H1 (cell line): ENCODE results near the gene ZNF618. TPM values are rescaled to one million over a fixed set of nuclear protein-coding genes. Genes with fewer than 3 reads are reported as not detected.

Experiments used
- CTCF ChIA-PET: fragments of 300-600 bp; sonication (Branson Sonifier 250); formaldehyde crosslinking; loops from one replicate; lab custom pipeline; 2021; ENCODE audit not compliant: partially characterized antibody; lab: Charles Lee
- POLR2A ChIA-PET: fragments of 300-600 bp; sonication (Branson Sonifier 250); formaldehyde crosslinking; loops from one replicate; lab custom pipeline; 2021; ENCODE audit warnings: inconsistent platforms; ENCODE audit not compliant: partially characterized antibody; lab: Charles Lee
- DNase-seq, 2 experiments: peaks; one replicate each; pipeline versions ENCODE4 v3.0.0 to v3.0.0-alpha.2; 2010 to 2022; ENCODE audit warnings: low spot score in 2 of 2, low read depth in 1 of 2, mixed read lengths in 1 of 2
- FAIRE-seq: peaks from 2 replicates; lab custom pipeline; 2011; peaks lifted over from hg19 to GRCh38; lab: Jason Lieb, UNC
- H2AFZ ChIP-seq: 2 replicates; pipeline ENCODE4 v1.8.1; 2012; ENCODE audit warnings: low read length, inconsistent platforms
- H2AK5ac ChIP-seq: 2 replicates; pipeline ENCODE4 v1.6.1; 2013; ENCODE audit warnings: low read depth, low read length
- H2BK120ac ChIP-seq: replicated peaks from 2 replicates; pipeline ENCODE3; 2013; ENCODE audit warnings: low read depth, low read length, inconsistent platforms
- H2BK12ac ChIP-seq: 2 replicates; pipeline ENCODE4 v1.6.1; 2013; ENCODE audit warnings: low read depth, low read length
- H2BK15ac ChIP-seq: 2 replicates; pipeline ENCODE4 v1.6.1; 2013; ENCODE audit warnings: low read length
- H2BK20ac ChIP-seq: 2 replicates; pipeline ENCODE4 v1.6.1; 2013; ENCODE audit warnings: low read length
- H2BK5ac ChIP-seq: 2 replicates; pipeline ENCODE4 v1.6.1; 2013; ENCODE audit warnings: low read depth, low read length
- H3K14ac ChIP-seq: 2 replicates; pipeline ENCODE4 v1.6.1; 2013; ENCODE audit warnings: inconsistent platforms; ENCODE audit not compliant: insufficient read length
- H3K18ac ChIP-seq: 2 replicates; pipeline ENCODE4 v1.6.1; 2013; ENCODE audit warnings: low read length; ENCODE audit errors: extremely low read depth
- H3K23ac ChIP-seq: 2 replicates; pipeline ENCODE4 v1.6.1; 2013; ENCODE audit warnings: inconsistent platforms; ENCODE audit not compliant: insufficient read length
- H3K23me2 ChIP-seq: 2 replicates; pipeline ENCODE4 v1.6.1; 2013; ENCODE audit warnings: low read depth, low read length
- H3K27ac ChIP-seq: 2 replicates; pipeline ENCODE4 v1.6.1; 2011; ENCODE audit warnings: low read depth, low read length, inconsistent platforms
- H3K27me3 ChIP-seq, 4 experiments: replicated peaks in 1 of 4; 1 replicate in 1 of 4; 2 replicates in 3 of 4; pipeline versions ENCODE4 v1.6.1 to v1.8.1; 2011 to 2013; ENCODE audit warnings: low read length in 3 of 4, mild to moderate bottlenecking in 3 of 4, inconsistent platforms in 2 of 4, mixed read lengths in 2 of 4, moderate library complexity in 1 of 4; ENCODE audit not compliant: control insufficient read depth in 3 of 4, insufficient read depth in 3 of 4; ENCODE audit errors: extremely low read depth in 1 of 4
- H3K36me3 ChIP-seq, 4 experiments: 2 replicates each; pipeline versions ENCODE4 v1.6.1 to v1.8.1; 2011 to 2013; ENCODE audit warnings: mild to moderate bottlenecking in 4 of 4, low read length in 3 of 4, moderate library complexity in 2 of 4, control low read depth in 1 of 4, inconsistent platforms in 1 of 4; ENCODE audit not compliant: insufficient read depth in 4 of 4, control insufficient read depth in 2 of 4
- H3K4ac ChIP-seq: replicated peaks from 2 replicates; pipeline ENCODE3; 2013; ENCODE audit warnings: low read length, low read depth, mixed read lengths, inconsistent platforms; ENCODE audit not compliant: insufficient read length
- H3K4me1 ChIP-seq, 4 experiments: replicated peaks in 1 of 4; 1 replicate in 1 of 4; 2 replicates in 3 of 4; pipeline versions ENCODE4 v1.6.1 to v1.8.1; 2011 to 2013; ENCODE audit warnings: low read length in 3 of 4, inconsistent platforms in 2 of 4, mixed read lengths in 1 of 4; ENCODE audit not compliant: insufficient read depth in 4 of 4, control insufficient read depth in 3 of 4
- H3K4me2 ChIP-seq, 2 experiments: 2 replicates each; pipeline versions ENCODE4 v1.6.1 to v1.8.1; 2011 to 2013; ENCODE audit warnings: low read depth in 2 of 2, low read length in 2 of 2, control low read depth in 1 of 2, inconsistent platforms in 1 of 2, mild to moderate bottlenecking in 1 of 2; ENCODE audit not compliant: insufficient read depth in 1 of 2
- H3K4me3 ChIP-seq, 4 experiments: fragments of 200-600, 300-600 bp in 1 of 4; sonication (generic), shearing (Covaris generic), sonication (Bioruptor Twin) in 1 of 4; 2 replicates each; pipeline versions ENCODE4 v1.5.1 to v1.8.1; 2011 to 2016; ENCODE audit warnings: low read length in 4 of 4, low read depth in 3 of 4, control low read depth in 2 of 4, inconsistent platforms in 2 of 4, mild to moderate bottlenecking in 2 of 4, mixed read lengths in 1 of 4, moderate library complexity in 1 of 4; ENCODE audit not compliant: insufficient read depth in 2 of 4; ENCODE audit errors: extremely low read depth in 1 of 4
- H3K56ac ChIP-seq: replicated peaks from 2 replicates; pipeline ENCODE3; 2013; ENCODE audit warnings: low read depth, mild to moderate bottlenecking, mixed read lengths, low read length, inconsistent platforms; ENCODE audit not compliant: insufficient read length
- H3K79me1 ChIP-seq: 2 replicates; pipeline ENCODE4 v1.6.1; 2013; ENCODE audit warnings: low read depth, low read length, control low read depth
- H3K79me2 ChIP-seq, 2 experiments: 2 replicates each; pipeline versions ENCODE4 v1.6.1 to v1.8.1; 2012 to 2013; ENCODE audit warnings: low read length in 2 of 2, mild to moderate bottlenecking in 2 of 2, inconsistent platforms in 1 of 2; ENCODE audit not compliant: insufficient read depth in 2 of 2, control insufficient read depth in 1 of 2
- H3K9ac ChIP-seq, 4 experiments: replicated peaks in 1 of 4; 1 replicate in 1 of 4; 2 replicates in 3 of 4; pipeline versions ENCODE4 v1.6.1 to v1.8.1; 2011 to 2013; ENCODE audit warnings: low read depth in 3 of 4, low read length in 3 of 4, control low read depth in 2 of 4, mild to moderate bottlenecking in 2 of 4, moderate library complexity in 2 of 4, inconsistent platforms in 1 of 4; ENCODE audit errors: extremely low read depth in 1 of 4
- H3K9me3 ChIP-seq, 2 experiments: 2 replicates each; pipeline versions ENCODE4 v1.6.1 to v1.8.1; 2012 to 2013; ENCODE audit warnings: mild to moderate bottlenecking in 2 of 2, moderate library complexity in 2 of 2, control low read depth in 1 of 2, inconsistent platforms in 1 of 2, low read depth in 1 of 2, low read length in 1 of 2, mixed read lengths in 1 of 2; ENCODE audit not compliant: insufficient read depth in 2 of 2
- H4K20me1 ChIP-seq, 2 experiments: replicated peaks in 1 of 2; 2 replicates each; pipeline versions ENCODE3 to v1.8.1; 2011 to 2013; ENCODE audit warnings: inconsistent platforms in 2 of 2, low read length in 2 of 2, mild to moderate bottlenecking in 1 of 2; ENCODE audit not compliant: insufficient read depth in 2 of 2, control insufficient read depth in 1 of 2
- H4K5ac ChIP-seq: 2 replicates; pipeline ENCODE4 v1.6.1; 2013; ENCODE audit warnings: low read length, low read depth, mixed read lengths, inconsistent platforms; ENCODE audit not compliant: insufficient read length
- H4K8ac ChIP-seq: 2 replicates; pipeline ENCODE4 v1.8.0; 2013; ENCODE audit warnings: mild to moderate bottlenecking, moderate library complexity, low read length, inconsistent platforms; ENCODE audit not compliant: insufficient read depth; ENCODE audit errors: extremely low read depth
- H4K91ac ChIP-seq: replicated peaks from 2 replicates; pipeline ENCODE3; 2013; ENCODE audit warnings: low read length, mixed read lengths, inconsistent platforms; ENCODE audit not compliant: insufficient read length
- BCL11A ChIP-seq, 2 experiments: IDR thresholded peaks; one replicate each; pipeline ENCODE4 v1.6.1; 2011; ENCODE audit warnings: low read depth in 2 of 2, low read length in 2 of 2, mild to moderate bottlenecking in 2 of 2
- BRCA1 ChIP-seq: IDR thresholded peaks from 2 replicates; pipeline ENCODE4 v1.6.1; 2012; ENCODE audit warnings: low read depth, low read length, improper control_type of control experiment
- CREB1 ChIP-seq: IDR thresholded peaks from 2 replicates; pipeline ENCODE4 v1.6.1; 2012; ENCODE audit warnings: inconsistent platforms
- EGR1 ChIP-seq: IDR thresholded peaks from 2 replicates; pipeline ENCODE4 v1.6.1; 2011; ENCODE audit warnings: low read depth, low read length, borderline replicate concordance
- GABPA ChIP-seq: IDR thresholded peaks from 2 replicates; pipeline ENCODE4 v1.6.1; 2011; ENCODE audit warnings: mild to moderate bottlenecking, low read length, moderate library complexity, borderline replicate concordance; ENCODE audit not compliant: insufficient read depth
- MAFK ChIP-seq: IDR thresholded peaks from 2 replicates; pipeline ENCODE4 v1.6.1; 2012; ENCODE audit warnings: low read depth, mild to moderate bottlenecking, improper control_type of control experiment, low read length
- RXRA ChIP-seq: IDR thresholded peaks from 2 replicates; pipeline ENCODE4 v1.6.1; 2011; ENCODE audit warnings: low read depth, mild to moderate bottlenecking, low read length, moderate library complexity; ENCODE audit not compliant: insufficient read depth
- SIX5 ChIP-seq: IDR thresholded peaks from 2 replicates; pipeline ENCODE4 v1.6.1; 2011; ENCODE audit warnings: mild to moderate bottlenecking, low read depth, low read length
- TAF7 ChIP-seq: optimal IDR thresholded peaks from 2 replicates; pipeline ENCODE3; 2011; ENCODE audit warnings: low read depth, mild to moderate bottlenecking, inconsistent platforms, low read length, moderate library complexity, borderline replicate concordance
- YY1 ChIP-seq: IDR thresholded peaks from 2 replicates; pipeline ENCODE4 v1.6.1; 2011; ENCODE audit warnings: low read depth, mild to moderate bottlenecking, low read length
- WGBS, 2 experiments: shearing (Covaris generic) in 1 of 2; methylation state at CpG; one replicate each; pipeline versions ENCODE4 v1.1.6 to v1.1.7; 2013 to 2015; ENCODE audit warnings: low lambda C conversion rate in 2 of 2, mixed read lengths in 2 of 2, inconsistent platforms in 1 of 2, low coverage in 1 of 2, missing lambda C conversion rate in 1 of 2; ENCODE audit not compliant: insufficient replicate concordance in 2 of 2, insufficient coverage in 1 of 2, insufficient read length in 1 of 2; ENCODE audit errors: extremely low coverage in 1 of 2, missing lambda C conversion rate in 1 of 2; 5-methylcytosine and 5-hydroxymethylcytosine counted together
- polyA plus RNA-seq, 7 experiments: library from polyadenylated mRNA; depleted of rRNA in 3 of 7; stranded (reverse) in 5 of 7; unstranded in 2 of 7; fragments of >200 nt in 5 of 7; fragments of 200-250 nt in 2 of 7; gene quantifications; 1 replicate in 5 of 7; 2 replicates in 1 of 7; 4 replicates in 1 of 7; pipeline versions ENCODE4 v1.2.1 to v1.2.3, GENCODE V29; 2011 to 2013; ENCODE audit warnings: missing spikeins in 2 of 7, mixed read lengths in 2 of 7
- total RNA-seq: library from RNA; stranded (reverse); fragmentation: NEBNext Ultra II Directional; extraction: Animal tissue kit (Norgen Biotek cat#: 25700); gene quantifications from 2 replicates; pipeline ENCODE4 v1.2.1, GENCODE V29; 2021
- TF ChIP-seq, protein P1 (sequence below): IDR thresholded peaks from 2 replicates; pipeline ENCODE4 v1.6.1; 2011; ENCODE audit warnings: low read length, improper control_type of control experiment

The ZNF618 gene
- total and polyA plus RNA-seq, 2 of the 8 experiments (the other 6 are each of a cell fraction or from before 2014, with no cell fraction given) = 9.6 to 28.5 TPM

DNA sequence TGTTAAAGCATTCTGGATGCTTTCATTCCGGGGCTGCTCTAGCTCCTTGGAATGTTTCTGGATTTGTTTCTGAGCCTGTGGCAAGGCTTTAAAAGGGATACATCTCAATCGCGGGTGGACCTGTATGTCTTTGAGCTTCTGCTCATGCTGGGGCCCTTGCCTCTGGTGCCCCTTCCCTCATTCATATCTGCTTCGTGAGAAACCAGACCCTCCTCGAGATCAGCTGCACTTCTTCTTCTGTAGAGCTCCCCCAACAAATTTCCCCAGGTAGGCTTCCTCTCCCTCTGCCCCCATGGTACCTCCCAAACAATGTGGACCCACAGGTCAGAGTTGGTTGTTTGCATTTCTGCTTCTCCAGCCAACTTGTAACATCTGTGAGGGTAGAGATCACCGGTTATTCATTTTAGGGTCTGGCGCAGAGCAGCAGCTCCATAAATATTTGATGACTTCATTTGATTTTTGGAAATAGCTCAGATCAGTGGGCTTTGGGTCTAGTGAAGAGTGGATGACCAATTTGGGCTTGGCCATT lies 6.6 kb downstream of the ZNF618 start:
- no peak overlapping the region for H2BK12ac ChIP-seq
- no peak overlapping the region for H4K91ac ChIP-seq
- H3K79me1 ChIP-seq = peaks cover 9% of the 10 kb centered on the region; the same call in 1 of the 2 replicates
- no peak overlapping the region for H2BK120ac ChIP-seq
- H2BK5ac ChIP-seq = no peak overlapping the region
- WGBS, 2 experiments = 97% methylated on average over 7 of the region's 7 CpGs; no CpG with 5 or more reads in 1 of the 2 experiments
- H3K56ac ChIP-seq = no peak overlapping the region
- H4K20me1 ChIP-seq = peaks cover 0 to 4% of the 10 kb centered on the region in 2 experiments
- H4K8ac ChIP-seq = no peak overlapping the region; the same call in 1 of the 2 replicates
- no peak overlapping the region for H2BK15ac ChIP-seq
- no peaks in the 10 kb centered on the region for H3K23me2 ChIP-seq
- H3K36me3 ChIP-seq = no peaks in the 10 kb centered on the region
- no peak overlapping the region for H2AFZ ChIP-seq
- H3K14ac ChIP-seq = no peak overlapping the region
- no peak overlapping the region for H3K4me3 ChIP-seq
- H3K9me3 ChIP-seq = no peaks in the 10 kb centered on the region
- DNase-seq = no peak
- H2AK5ac ChIP-seq = no peak overlapping the region
- H3K18ac ChIP-seq = no peak overlapping the region
- no peak overlapping the region for H3K4ac ChIP-seq
- H3K27me3 ChIP-seq = no peaks in the 10 kb centered on the region
- ChIA-PET CTCF (interaction anchor here (0.7 to 4.1 kb wide), 7 partner anchors 10 to 166 kb away, joined by 3 to 13 read pairs (median 3); no protein-coding TSS in a partner anchor), POLR2A (interaction anchor here (0.6 to 1.5 kb wide), 2 partner anchors 9 to 64 kb away, joined by 5 read pairs; no protein-coding TSS in a partner anchor)
- no peak for FAIRE-seq
- H4K5ac ChIP-seq = no peak overlapping the region
- no peak overlapping the region for H3K9ac ChIP-seq
- H3K4me1 ChIP-seq = peaks cover 9 to 21% (median 15%) of the 10 kb centered on the region in 4 experiments
- H3K4me2 ChIP-seq = no peak overlapping the region
- H3K79me2 ChIP-seq = peaks cover 0 to 90% of the 10 kb centered on the region in 2 experiments; a peak in 2 of 4 replicates
- H3K23ac ChIP-seq = no peak overlapping the region
- no peak overlapping the region for H3K27ac ChIP-seq
- H2BK20ac ChIP-seq = no peak overlapping the region
- TF ChIP-seq GABPA (no peak), BRCA1 (no peak), TAF7 (no peak), CREB1 (no peak), EGR1 (no peak), YY1 (no peak), BCL11A (IDR thresholded peaks at IDR 0.05; ENCODE audit: low read depth in 2 of 2, low read length in 2 of 2) (no peak), MAFK (no peak), RXRA (no peak), SIX5 (no peak)
- TF ChIP-seq, protein P1, sequence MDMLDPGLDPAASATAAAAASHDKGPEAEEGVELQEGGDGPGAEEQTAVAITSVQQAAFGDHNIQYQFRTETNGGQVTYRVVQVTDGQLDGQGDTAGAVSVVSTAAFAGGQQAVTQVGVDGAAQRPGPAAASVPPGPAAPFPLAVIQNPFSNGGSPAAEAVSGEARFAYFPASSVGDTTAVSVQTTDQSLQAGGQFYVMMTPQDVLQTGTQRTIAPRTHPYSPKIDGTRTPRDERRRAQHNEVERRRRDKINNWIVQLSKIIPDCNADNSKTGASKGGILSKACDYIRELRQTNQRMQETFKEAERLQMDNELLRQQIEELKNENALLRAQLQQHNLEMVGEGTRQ = no peak
